ENCODE data around the gene HCST.
"Not testable (repeated sequence)": the region's sequence is repeated elsewhere in the genome, so short reads cannot be mapped to it uniquely, and the experiment has no call there.

DNA sequence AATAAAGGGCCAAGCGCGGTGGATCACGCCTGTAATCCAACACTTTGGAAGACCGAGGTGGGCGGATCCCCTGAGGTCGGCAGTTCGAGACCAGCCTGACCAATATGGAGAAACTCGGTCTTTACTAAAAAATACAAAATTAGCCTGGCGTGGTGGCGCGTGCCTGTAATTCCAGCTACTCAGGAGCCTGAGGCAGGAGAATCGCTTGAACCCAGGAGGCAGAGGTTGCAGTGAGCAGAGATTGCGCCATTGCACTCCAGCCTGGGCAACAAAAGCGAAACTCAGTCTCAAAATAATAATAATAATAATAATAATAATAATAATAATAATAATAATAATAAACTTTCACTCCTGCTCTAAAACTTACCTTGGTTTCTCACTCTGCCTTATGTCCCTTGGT is 8.0 kb downstream of the HCST start:
- TF ChIP-seq POLR2A, CTCF, POLR2AphosphoS5 (IDR thresholded peaks at IDR 0.05): not testable (repeated sequence)
